ENCODE results near the gene SGIP1. TPM values are rescaled to one million over a fixed set of nuclear protein-coding genes. Genes with fewer than 3 reads are reported as not detected.

Gene SGIP1
- total RNA-seq, 1 donor from 2014 or later, result not detected

- no peaks in the 10 kb centered on the region for H3K36me3 Mint-ChIP-seq (ENCODE audit: low read depth)
- H3K27ac Mint-ChIP-seq, result no peak overlapping the region
- ATAC-seq (ENCODE audit: low read depth), result no peak
- intact Hi-C loops (cut with micrococcal nuclease), result no loop called here
- no peaks in the 10 kb centered on the region for H3K9me3 Mint-ChIP-seq
- no peak for DNase-seq
- peaks cover 4% of the 10 kb centered on the region for H3K27me3 Mint-ChIP-seq
- ChIA-PET POLR2A (no interaction called here), CTCF (no interaction called here)
- no peak overlapping the region for H3K4me3 Mint-ChIP-seq
- no peak for TF ChIP-seq CTCF (IDR thresholded peaks at IDR 0.05)
- H3K4me1 Mint-ChIP-seq, result no peaks in the 10 kb centered on the region
Measured at GRCh38 chr1:66540434-66541032, 6.6 kb downstream of the SGIP1 start.

GRCh38 chr1:66542314-66542713 is 8.4 kb downstream of the SGIP1 start:
- no peak for DNase-seq
- Mint-ChIP-seq H3K36me3 (ENCODE audit: low read depth) (no peaks in the 10 kb centered on the region), H3K27me3 (no peaks in the 10 kb centered on the region), H3K4me1 (no peaks in the 10 kb centered on the region), H3K27ac (no peak overlapping the region), H3K9me3 (no peaks in the 10 kb centered on the region), H3K4me3 (no peak overlapping the region)
- intact Hi-C loops (cut with micrococcal nuclease), result no loop called here
- ATAC-seq (ENCODE audit: low read depth), result no peak
- ChIA-PET CTCF (no interaction called here), POLR2A (no interaction called here)
- TF ChIP-seq CTCF (IDR thresholded peaks at IDR 0.05), result no peak

GRCh38 chr1:66542811-66543767 is 9.1 kb downstream of the SGIP1 start:
- Mint-ChIP-seq H3K9me3 (no peaks in the 10 kb centered on the region), H3K36me3 (ENCODE audit: low read depth) (no peaks in the 10 kb centered on the region), H3K27me3 (no peaks in the 10 kb centered on the region), H3K4me3 (no peak overlapping the region), H3K4me1 (no peaks in the 10 kb centered on the region), H3K27ac (no peak overlapping the region)
- TF ChIP-seq CTCF (IDR thresholded peaks at IDR 0.05), result no peak
- ATAC-seq (ENCODE audit: low read depth) (no peak), DNase-seq (no peak)
- intact Hi-C loops (cut with micrococcal nuclease), result no loop called here
- CTCF ChIA-PET, result no interaction called here
- POLR2A ChIA-PET, result no interaction called here

- no peak for ATAC-seq (ENCODE audit: low read depth)
- H3K27me3 Mint-ChIP-seq, result no peaks in the 10 kb centered on the region
- H3K27ac Mint-ChIP-seq, result no peak overlapping the region
- intact Hi-C loops (cut with micrococcal nuclease), result no loop called here
- no peak for TF ChIP-seq CTCF (IDR thresholded peaks at IDR 0.05)
- no peaks in the 10 kb centered on the region for H3K4me1 Mint-ChIP-seq
- ChIA-PET CTCF (no interaction called here), POLR2A (no interaction called here)
- no peaks in the 10 kb centered on the region for H3K9me3 Mint-ChIP-seq
- H3K36me3 Mint-ChIP-seq (ENCODE audit: low read depth), result no peaks in the 10 kb centered on the region
- no peak for DNase-seq
- H3K4me3 Mint-ChIP-seq, result no peak overlapping the region
Measured at GRCh38 chr1:66546047-66546810, 12.3 kb downstream of the SGIP1 start.

GRCh38 chr1:66549017-66549416 is 15.1 kb downstream of the SGIP1 start:
- ChIA-PET POLR2A (no interaction called here), CTCF (no interaction called here)
- Mint-ChIP-seq H3K27ac (no peak overlapping the region), H3K4me1 (no peaks in the 10 kb centered on the region), H3K4me3 (no peak overlapping the region), H3K27me3 (peaks cover 6% of the 10 kb centered on the region), H3K36me3 (ENCODE audit: low read depth) (no peaks in the 10 kb centered on the region), H3K9me3 (no peaks in the 10 kb centered on the region)
- TF ChIP-seq CTCF (IDR thresholded peaks at IDR 0.05), result no peak
- DNase-seq, result no peak
- intact Hi-C loops (cut with micrococcal nuclease), result no loop called here
- ATAC-seq (ENCODE audit: low read depth), result no peak
